Neuronal stem cell (in vitro differentiated cells): Measurements from ENCODE around the gene KRTAP10-9.
"Not testable (repeated sequence)": the region's sequence is repeated elsewhere in the genome, so short reads cannot be mapped to it uniquely, and the experiment has no call there.

Experiments
- DNase-seq: peaks from one replicate; pipeline ENCODE4 v3.0.0-alpha.2; 2013; ENCODE audit warnings: low spot score
- H2AFZ ChIP-seq: one replicate; pipeline ENCODE4 v1.6.1; 2013; ENCODE audit warnings: mild to moderate bottlenecking, low read length, inconsistent platforms
- H2AK5ac ChIP-seq: 2 replicates; pipeline ENCODE4 v1.6.1; 2013; ENCODE audit warnings: low read depth, mild to moderate bottlenecking, inconsistent platforms, low read length, moderate library complexity, mixed read lengths
- H2BK120ac ChIP-seq: 2 replicates; pipeline ENCODE4 v1.6.1; 2013; ENCODE audit warnings: low read depth, mild to moderate bottlenecking, inconsistent platforms, low read length, moderate library complexity, mixed read lengths
- H2BK12ac ChIP-seq: one replicate; pipeline ENCODE4 v1.6.1; 2013; ENCODE audit warnings: low read length, inconsistent platforms
- H2BK15ac ChIP-seq: 2 replicates; pipeline ENCODE4 v1.6.1; 2013; ENCODE audit warnings: mild to moderate bottlenecking, low read length, inconsistent platforms, mixed read lengths
- H2BK5ac ChIP-seq: one replicate; pipeline ENCODE4 v1.6.1; 2013; ENCODE audit warnings: inconsistent platforms, mild to moderate bottlenecking, low read length, moderate library complexity
- H3K14ac ChIP-seq: one replicate; pipeline ENCODE4 v1.6.1; 2013; ENCODE audit warnings: low read length, inconsistent platforms
- H3K18ac ChIP-seq: 2 replicates; pipeline ENCODE4 v1.6.1; 2013; ENCODE audit warnings: low read length, inconsistent platforms
- H3K23ac ChIP-seq: 2 replicates; pipeline ENCODE4 v1.6.1; 2013; ENCODE audit warnings: low read depth, mild to moderate bottlenecking, mixed read lengths, low read length, inconsistent platforms; ENCODE audit not compliant: poor library complexity
- H3K27ac ChIP-seq: replicated peaks from 3 replicates; pipeline ENCODE4 v1.5.1; 2013; ENCODE audit warnings: low read length, inconsistent platforms
- H3K27me3 ChIP-seq, 3 experiments: 2 replicates each; pipeline ENCODE4 v1.6.1; 2013; ENCODE audit warnings: low read length in 3 of 3, mild to moderate bottlenecking in 2 of 3, inconsistent platforms in 1 of 3, low read depth in 1 of 3, mixed read lengths in 1 of 3, moderate library complexity in 1 of 3; ENCODE audit not compliant: control insufficient read depth in 3 of 3, insufficient read depth in 3 of 3
- H3K36me3 ChIP-seq, 2 donors: replicated peaks in 1 of 2; 2 replicates each; pipeline ENCODE4 v1.6.1; 2013; ENCODE audit warnings: low read length in 2 of 2; ENCODE audit not compliant: control insufficient read depth in 2 of 2, insufficient read depth in 2 of 2
- H3K4ac ChIP-seq: 2 replicates; pipeline ENCODE4 v1.6.1; 2013; ENCODE audit warnings: inconsistent platforms, mild to moderate bottlenecking, low read length, moderate library complexity
- H3K4me1 ChIP-seq, 2 donors: 1 replicate in 1 of 2; 2 replicates in 1 of 2; pipeline ENCODE4 v1.6.1; 2013; ENCODE audit warnings: low read length in 2 of 2, low read depth in 1 of 2; ENCODE audit not compliant: control insufficient read depth in 2 of 2, insufficient read depth in 1 of 2
- H3K4me2 ChIP-seq: one replicate; pipeline ENCODE4 v1.6.1; 2013; ENCODE audit warnings: mild to moderate bottlenecking, low read length, inconsistent platforms; ENCODE audit not compliant: insufficient read depth, poor library complexity, severe bottlenecking
- H3K4me3 ChIP-seq, 2 donors: 2 replicates each; pipeline ENCODE4 v1.5.1; 2013; ENCODE audit warnings: low read length in 2 of 2, mild to moderate bottlenecking in 2 of 2, inconsistent platforms in 1 of 2, moderate library complexity in 1 of 2
- H3K79me1 ChIP-seq: one replicate; pipeline ENCODE4 v1.6.1; 2013; ENCODE audit warnings: low read depth, mild to moderate bottlenecking, inconsistent platforms, low read length, moderate library complexity
- H3K9ac ChIP-seq: one replicate; pipeline ENCODE4 v1.6.1; 2013; ENCODE audit warnings: mild to moderate bottlenecking, low read depth, low read length, inconsistent platforms; ENCODE audit not compliant: poor library complexity
- H3K9me3 ChIP-seq, 2 donors: replicated peaks in 1 of 2; 2 replicates each; pipeline versions ENCODE3 to v1.6.1; 2013; ENCODE audit warnings: low read length in 2 of 2, mild to moderate bottlenecking in 2 of 2, inconsistent platforms in 1 of 2, low read depth in 1 of 2, mixed read lengths in 1 of 2, moderate library complexity in 1 of 2; ENCODE audit not compliant: control insufficient read depth in 2 of 2, insufficient read depth in 1 of 2
- H4K8ac ChIP-seq: one replicate; pipeline ENCODE4 v1.6.1; 2013; ENCODE audit warnings: low read depth, mild to moderate bottlenecking, inconsistent platforms, low read length, moderate library complexity
- H4K91ac ChIP-seq: one replicate; pipeline ENCODE4 v1.6.1; 2013; ENCODE audit warnings: low read length, low read depth, mild to moderate bottlenecking, inconsistent platforms; ENCODE audit not compliant: poor library complexity
- WGBS, 2 donors: extraction: QIAGEN DNeasy Blood & Tissue Kit; methylation state at CpG; one replicate each; pipeline ENCODE4 v1.1.7; 2013; ENCODE audit warnings: missing lambda C conversion rate in 2 of 2, mixed read lengths in 1 of 2; ENCODE audit not compliant: insufficient read length in 2 of 2, insufficient replicate concordance in 1 of 2; ENCODE audit errors: extremely low coverage in 2 of 2; 5-methylcytosine and 5-hydroxymethylcytosine counted together

Gene KRTAP10-9

DNA sequence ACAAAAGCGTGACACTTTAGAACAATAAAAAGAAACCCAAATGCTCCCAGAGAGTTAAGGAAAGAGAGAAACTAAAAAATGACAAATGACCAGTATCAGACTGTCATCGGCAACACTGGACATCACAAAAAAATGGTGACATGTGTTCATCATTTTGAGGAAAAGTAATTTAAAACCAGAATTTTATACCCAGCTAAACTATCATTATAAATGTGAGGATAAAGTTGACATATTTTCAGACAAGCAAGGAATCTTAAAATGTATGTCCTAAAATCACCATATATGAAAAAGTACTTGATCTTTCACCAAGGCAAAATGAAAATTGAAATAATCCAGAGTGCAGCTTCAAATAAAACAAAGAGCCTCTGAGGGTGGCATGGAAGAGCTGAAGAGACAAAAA lies 18.0 kb downstream of the KRTAP10-9 start:
- Histone ChIP-seq H2AK5ac (no peak overlapping the region), H3K36me3 (no peaks in the 10 kb centered on the region), H3K4me3 (no peak overlapping the region), H3K14ac (no peak overlapping the region), H3K4me1 (peaks cover 0 to 3% of the 10 kb centered on the region in 2 donors), H3K9me3 (peaks cover 4 to 6% of the 10 kb centered on the region in 2 donors), H3K27me3 (peaks cover 0 to 15% (median 0%) of the 10 kb centered on the region in 3 experiments), H3K4me2 (no peak overlapping the region), H3K9ac (no peak overlapping the region), H2BK5ac (no peak overlapping the region), H2AFZ (no peak overlapping the region), H2BK15ac (no peak overlapping the region), H4K91ac (no peak overlapping the region), H4K8ac (no peak overlapping the region), H3K23ac (no peak overlapping the region), H3K4ac (no peak overlapping the region), H2BK12ac (no peak overlapping the region), H2BK120ac (no peak overlapping the region), H3K79me1 (no peaks in the 10 kb centered on the region), H3K27ac (no peak overlapping the region), H3K18ac (no peak overlapping the region)
- no CpG with 5 or more reads among the region's 2 CpGs for WGBS, 2 donors
- no peak for DNase-seq

GRCh38 chr21:44646366-44647221 lies 19.7 kb downstream of the KRTAP10-9 start, which contains the start of gene KRTAP10-11:
Gene KRTAP10-11 (plus strand): TSS chr21:44646414. CDS start chr21:44646459, 45 bp downstream.
- H3K27ac ChIP-seq, H3K4me2 ChIP-seq, DNase-seq, H3K4me1 ChIP-seq, H2AFZ ChIP-seq, H2BK120ac ChIP-seq, H3K79me1 ChIP-seq, H2BK5ac ChIP-seq, H3K36me3 ChIP-seq, H3K9me3 ChIP-seq, H3K4me3 ChIP-seq: not testable (repeated sequence)
- H3K27me3 ChIP-seq: peaks cover 0 to 15% (median 0%) of the 10 kb centered on the region in 3 experiments
- H2BK15ac ChIP-seq: peak within 1 kb of the TSS; percentile 72
- H3K9ac ChIP-seq: peak within 1 kb of the TSS; percentile 73
- peak within 1 kb of the TSS; percentile 97 for H2BK12ac ChIP-seq
- H3K14ac ChIP-seq: peak within 1 kb of the TSS; percentile 92
- peak within 1 kb of the TSS; percentile 66 for H4K91ac ChIP-seq
- peak within 1 kb of the TSS; percentile 50 for H4K8ac ChIP-seq
- peak within 1 kb of the TSS; percentile 58 for H3K23ac ChIP-seq
- H3K4ac ChIP-seq: peak within 1 kb of the TSS; percentile 41
- peak within 1 kb of the TSS; percentile 74 for H2AK5ac ChIP-seq
- peak within 1 kb of the TSS; percentile 91 for H3K18ac ChIP-seq
- WGBS, 2 donors: no CpG with 5 or more reads among the region's 21 CpGs

DNA sequence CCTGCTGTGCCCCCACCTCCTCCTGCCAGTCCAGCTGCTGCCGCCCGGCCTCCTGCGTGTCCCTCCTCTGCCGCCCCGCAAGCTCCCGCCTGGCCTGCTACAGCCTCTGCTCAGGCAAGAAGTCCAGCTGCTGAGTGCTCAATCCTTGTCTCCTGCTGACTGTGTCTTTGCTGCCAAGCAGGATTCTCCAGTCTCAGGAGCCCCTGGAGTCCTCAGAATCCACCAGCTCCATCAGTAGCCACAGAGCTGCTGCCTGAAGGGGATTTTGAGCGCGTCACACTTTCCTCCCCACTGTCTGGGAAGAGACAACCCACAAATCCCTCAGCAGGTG lies 20.3 kb downstream of the KRTAP10-9 start:
- Histone ChIP-seq H2AFZ (peak overlapping the region; percentile 11), H3K27me3 (peaks cover 0 to 15% (median 0%) of the 10 kb centered on the region in 3 experiments), H2BK5ac (no peak overlapping the region), H3K4ac (no peak overlapping the region), H3K36me3 (no peaks in the 10 kb centered on the region), H3K79me1 (no peaks in the 10 kb centered on the region), H3K9ac (peak overlapping the region; percentile 73), H2BK120ac (no peak overlapping the region), H3K14ac (peak overlapping the region; percentile 92), H2BK12ac (peak overlapping the region; percentile 97), H2AK5ac (peak overlapping the region; percentile 74), H3K27ac (no peak overlapping the region), H3K23ac (peak overlapping the region; percentile 58), H2BK15ac (peak overlapping the region; percentile 72), H3K9me3 (peaks cover 4% of the 10 kb centered on the region in 2 donors), H4K8ac (peak overlapping the region; percentile 50), H3K18ac (peak overlapping the region; percentile 91), H4K91ac (peak overlapping the region; percentile 66), H3K4me3 (no peak overlapping the region), H3K4me2 (no peak overlapping the region), H3K4me1 (peaks cover 0 to 3% of the 10 kb centered on the region in 2 donors)
- DNase-seq: no peak
- no CpG with 5 or more reads among the region's 8 CpGs for WGBS, 2 donors

DNA sequence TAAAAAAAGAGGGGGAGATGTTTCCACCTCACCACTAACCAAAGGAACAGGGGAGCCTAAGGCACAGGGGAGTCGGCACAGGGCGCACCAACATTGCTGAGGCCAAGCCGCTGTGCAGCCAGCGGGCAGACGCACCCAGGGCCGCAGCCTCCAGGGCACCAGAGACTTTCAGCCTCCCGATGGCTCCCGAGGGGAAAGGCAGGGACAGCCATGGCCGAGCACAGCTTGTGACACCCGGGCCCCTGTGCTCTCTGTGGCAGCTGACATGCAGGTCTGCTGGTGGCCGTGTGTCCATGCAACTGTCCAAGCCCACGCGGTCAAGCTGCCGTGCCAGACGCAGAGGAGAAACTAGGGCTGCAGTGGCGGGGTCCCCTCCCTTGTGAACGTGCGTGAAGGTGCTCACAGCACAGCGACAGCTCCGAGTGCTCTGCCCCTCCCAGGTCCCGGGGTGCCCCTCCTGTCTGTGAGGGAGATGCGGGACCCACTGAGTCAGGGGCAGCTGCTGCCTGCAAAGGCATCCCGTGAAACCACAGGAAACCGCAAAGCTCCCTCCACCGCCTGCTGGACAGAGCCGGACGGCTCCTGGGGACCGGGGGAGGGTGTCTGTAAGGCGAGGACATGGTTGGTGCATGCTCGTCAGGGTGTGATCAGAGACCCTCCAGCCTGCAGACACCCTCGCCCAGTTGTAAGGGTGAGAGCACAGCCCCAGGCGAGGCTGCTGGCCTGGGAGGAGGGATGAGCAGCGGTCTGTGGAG lies 21.8 kb downstream of the KRTAP10-9 start:
- Histone ChIP-seq H3K9ac (no peak overlapping the region), H2BK5ac (no peak overlapping the region), H3K18ac (peak overlapping the region; percentile 79), H3K4ac (no peak overlapping the region), H2BK120ac (no peak overlapping the region), H3K4me3 (no peak overlapping the region), H3K14ac (no peak overlapping the region), H3K4me2 (no peak overlapping the region), H3K23ac (no peak overlapping the region), H3K27me3 (peaks cover 0 to 15% (median 0%) of the 10 kb centered on the region in 3 experiments), H3K36me3 (no peaks in the 10 kb centered on the region), H2AFZ (no peak overlapping the region), H3K9me3 (peaks cover 0 to 4% of the 10 kb centered on the region in 2 donors), H2BK12ac (no peak overlapping the region), H2AK5ac (peak overlapping the region; percentile 72), H3K27ac (no peak overlapping the region), H2BK15ac (no peak overlapping the region), H4K91ac (no peak overlapping the region), H4K8ac (peak overlapping the region; percentile 95), H3K4me1 (peaks cover 0 to 3% of the 10 kb centered on the region in 2 donors), H3K79me1 (no peaks in the 10 kb centered on the region)
- WGBS, 2 donors: no CpG with 5 or more reads among the region's 33 CpGs
- DNase-seq: no peak
